Mesendoderm (in vitro differentiated cells): ENCODE data around the gene CD84.
A peak's percentile ranks its signal among the peaks of the same experiment; 100 is the strongest.
"Not testable (repeated sequence)": the region's sequence is repeated elsewhere in the genome, so short reads cannot be mapped to it uniquely, and the experiment has no call there.

Source experiments
- DNase-seq: peaks from one replicate; pipeline ENCODE4 v3.0.0; 2013
- H2AK5ac ChIP-seq: 2 replicates; pipeline ENCODE4 v1.6.1; 2013; ENCODE audit warnings: low read length, inconsistent platforms
- H2BK120ac ChIP-seq: 2 replicates; pipeline ENCODE4 v1.6.1; 2013; ENCODE audit warnings: low read depth, mild to moderate bottlenecking, low read length, moderate library complexity, mixed read lengths
- H2BK15ac ChIP-seq: replicated peaks from 2 replicates; pipeline ENCODE4 v1.6.1; 2013; ENCODE audit warnings: low read depth, mild to moderate bottlenecking, moderate library complexity
- H2BK5ac ChIP-seq: 2 replicates; pipeline ENCODE4 v1.6.1; 2013; ENCODE audit warnings: low read length, inconsistent platforms
- H3K18ac ChIP-seq: 2 replicates; pipeline ENCODE4 v1.6.1; 2013; ENCODE audit warnings: mild to moderate bottlenecking, low read length, mixed read lengths
- H3K23ac ChIP-seq: one replicate; pipeline ENCODE4 v1.6.1; 2013; ENCODE audit warnings: low read length
- H3K27ac ChIP-seq: 2 replicates; pipeline ENCODE4 v1.5.1; 2013; ENCODE audit warnings: low read depth, mild to moderate bottlenecking, inconsistent platforms, low read length, moderate library complexity
- H3K27me3 ChIP-seq: 2 replicates; pipeline ENCODE4 v1.6.1; 2013; ENCODE audit warnings: low read length, control low read depth, mild to moderate bottlenecking, inconsistent platforms; ENCODE audit not compliant: insufficient read depth, poor library complexity
- H3K36me3 ChIP-seq: 2 replicates; pipeline ENCODE4 v1.6.1; 2013; ENCODE audit warnings: low read length, inconsistent platforms; ENCODE audit not compliant: control insufficient read depth, insufficient read depth
- H3K4ac ChIP-seq: one replicate; pipeline ENCODE4 v1.6.1; 2013; ENCODE audit warnings: low read depth, mild to moderate bottlenecking, low read length, moderate library complexity
- H3K4me1 ChIP-seq: 2 replicates; pipeline ENCODE4 v1.6.1; 2013; ENCODE audit warnings: low read depth, low read length, inconsistent platforms; ENCODE audit not compliant: control insufficient read depth
- H3K4me2 ChIP-seq: 2 replicates; pipeline ENCODE4 v1.6.1; 2013; ENCODE audit warnings: low read length
- H3K4me3 ChIP-seq: 2 replicates; pipeline ENCODE4 v1.5.1; 2013; ENCODE audit warnings: mild to moderate bottlenecking, low read length
- H3K56ac ChIP-seq: one replicate; pipeline ENCODE4 v1.6.1; 2013; ENCODE audit warnings: low read length
- H3K79me1 ChIP-seq: 2 replicates; pipeline ENCODE4 v1.6.1; 2013; ENCODE audit warnings: low read length, inconsistent platforms
- H3K79me2 ChIP-seq: 2 replicates; pipeline ENCODE4 v1.6.1; 2013; ENCODE audit warnings: mild to moderate bottlenecking, low read length; ENCODE audit not compliant: control insufficient read depth, insufficient read depth
- H3K9ac ChIP-seq: 2 replicates; pipeline ENCODE4 v1.6.1; 2013; ENCODE audit warnings: low read length, inconsistent platforms
- H4K5ac ChIP-seq: one replicate; pipeline ENCODE4 v1.6.1; 2013; ENCODE audit warnings: low read length
- H4K8ac ChIP-seq: one replicate; pipeline ENCODE4 v1.6.1; 2013; ENCODE audit warnings: low read depth, mild to moderate bottlenecking, control low read depth, low read length, moderate library complexity
- WGBS: extraction: QIAGEN DNeasy Blood & Tissue Kit; methylation state at CpG from one replicate; pipeline ENCODE4 v1.1.7; 2013; ENCODE audit warnings: low lambda C conversion rate, missing lambda C conversion rate; ENCODE audit not compliant: insufficient coverage; ENCODE audit errors: extremely low coverage; 5-methylcytosine and 5-hydroxymethylcytosine counted together

The CD84 gene

DNA sequence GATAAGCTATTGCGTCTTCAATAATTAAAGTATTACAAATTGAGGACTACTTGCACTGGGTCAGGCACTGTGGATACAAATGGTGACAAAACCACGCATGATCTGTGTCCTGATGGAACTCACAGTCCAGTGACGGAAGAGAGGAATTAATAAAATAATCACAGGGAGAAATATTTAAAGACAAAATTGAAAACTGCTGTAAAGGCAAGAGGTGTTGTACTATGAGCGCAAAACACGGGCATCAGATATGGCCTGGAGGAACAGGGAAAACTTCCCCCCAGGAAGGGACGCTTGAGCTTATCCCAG lies 39.7 kb downstream of the CD84 start:
- H3K36me3 ChIP-seq, result no peaks in the 10 kb centered on the region
- no peak overlapping the region for H3K18ac ChIP-seq
- H4K5ac ChIP-seq, result no peak overlapping the region
- H3K4me3 ChIP-seq, result no peak overlapping the region
- no CpG with 5 or more reads among the region's 6 CpGs for WGBS
- H2AK5ac ChIP-seq, result peak overlapping the region; percentile 95
- H3K4me2 ChIP-seq, result no peak overlapping the region
- peak overlapping the region; percentile 73 for H3K27ac ChIP-seq
- H3K9ac ChIP-seq, result peak overlapping the region; percentile 15
- H2BK120ac ChIP-seq, result no peak overlapping the region
- DNase-seq, result no peak
- no peak overlapping the region for H3K23ac ChIP-seq
- H3K4ac ChIP-seq, result no peak overlapping the region
- no peaks in the 10 kb centered on the region for H3K79me2 ChIP-seq
- H3K79me1 ChIP-seq, result no peaks in the 10 kb centered on the region
- H3K56ac ChIP-seq, result peak overlapping the region; percentile 40
- H4K8ac ChIP-seq, result no peak overlapping the region
- peaks cover 13% of the 10 kb centered on the region for H3K4me1 ChIP-seq
- no peaks in the 10 kb centered on the region for H3K27me3 ChIP-seq
- H2BK15ac ChIP-seq, result peak overlapping the region; percentile 28
- H2BK5ac ChIP-seq, result peak overlapping the region; percentile 91

- no peaks in the 10 kb centered on the region for H3K27me3 ChIP-seq
- DNase-seq, result no peak
- H2AK5ac ChIP-seq, result peak overlapping the region; percentile 95
- H3K4me2 ChIP-seq, result no peak overlapping the region
- no peak overlapping the region for H3K4me3 ChIP-seq
- peak overlapping the region; percentile 79 for H2BK120ac ChIP-seq
- H3K79me1 ChIP-seq, result no peaks in the 10 kb centered on the region
- peak overlapping the region; percentile 55 for H3K4ac ChIP-seq
- H4K5ac ChIP-seq, result no peak overlapping the region
- no peak overlapping the region for H3K23ac ChIP-seq
- H3K27ac ChIP-seq, result peak overlapping the region; percentile 73
- WGBS, result no CpG with 5 or more reads among the region's 5 CpGs
- no peak overlapping the region for H4K8ac ChIP-seq
- no peaks in the 10 kb centered on the region for H3K79me2 ChIP-seq
- no peaks in the 10 kb centered on the region for H3K36me3 ChIP-seq
- peak overlapping the region; percentile 36 for H2BK5ac ChIP-seq
- peaks cover 13% of the 10 kb centered on the region for H3K4me1 ChIP-seq
- no peak overlapping the region for H3K9ac ChIP-seq
- H3K18ac ChIP-seq, result peak overlapping the region; percentile 86
- H2BK15ac ChIP-seq, result peak overlapping the region; percentile 28
- no peak overlapping the region for H3K56ac ChIP-seq
Observed at GRCh38 chr1:160538985-160539651, 40.2 kb downstream of the CD84 start.

- Histone ChIP-seq H3K4me3 (no peak overlapping the region), H2BK15ac (no peak overlapping the region), H3K23ac (no peak overlapping the region), H3K27ac (no peak overlapping the region), H4K8ac (no peak overlapping the region), H3K27me3 (no peaks in the 10 kb centered on the region), H2BK5ac (no peak overlapping the region), H2BK120ac (no peak overlapping the region), H3K9ac (no peak overlapping the region), H3K36me3 (no peaks in the 10 kb centered on the region), H3K18ac (peak overlapping the region; percentile 86), H3K79me2 (no peaks in the 10 kb centered on the region), H3K4me1 (peaks cover 13% of the 10 kb centered on the region), H3K79me1 (no peaks in the 10 kb centered on the region), H3K4ac (no peak overlapping the region), H4K5ac (no peak overlapping the region), H2AK5ac (no peak overlapping the region), H3K56ac (no peak overlapping the region), H3K4me2 (no peak overlapping the region)
- no peak for DNase-seq
- WGBS, result no CpG with 5 or more reads among the region's 8 CpGs
Observed at GRCh38 chr1:160537714-160538665, 41.3 kb downstream of the CD84 start.

- Histone ChIP-seq H3K18ac (no peak overlapping the region), H3K9ac (no peak overlapping the region), H3K27ac (no peak overlapping the region), H2BK15ac (no peak overlapping the region), H4K5ac (no peak overlapping the region), H2AK5ac (no peak overlapping the region), H3K79me1 (no peaks in the 10 kb centered on the region), H3K4me3 (no peak overlapping the region), H3K36me3 (no peaks in the 10 kb centered on the region), H3K56ac (no peak overlapping the region), H3K4ac (no peak overlapping the region), H3K79me2 (no peaks in the 10 kb centered on the region), H2BK5ac (no peak overlapping the region), H2BK120ac (no peak overlapping the region), H3K4me1 (peaks cover 10% of the 10 kb centered on the region), H3K23ac (no peak overlapping the region), H4K8ac (no peak overlapping the region), H3K4me2 (no peak overlapping the region), H3K27me3 (no peaks in the 10 kb centered on the region)
- 100% methylated on average over 1 of the region's 3 CpGs for WGBS
- peak; percentile 65 for DNase-seq
Observed at GRCh38 chr1:160534823-160535605, 44.3 kb downstream of the CD84 start.

DNA sequence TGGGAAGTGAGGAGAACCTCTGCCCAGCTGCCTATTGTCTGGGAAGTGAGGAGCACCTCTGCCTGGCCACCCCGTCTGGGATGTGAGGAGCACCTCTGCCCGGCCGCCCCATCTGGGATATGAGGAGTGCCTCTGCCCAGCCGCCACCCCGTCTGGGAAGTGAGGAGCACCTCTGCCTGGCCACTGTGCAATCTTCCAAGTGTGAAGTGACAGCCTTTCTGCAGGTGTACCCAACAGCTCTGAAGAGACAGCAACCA lies 46.8 kb downstream of the CD84 start:
- no CpG with 5 or more reads among the region's 5 CpGs for WGBS

More for the DNA sequence above, 46.8 kb downstream of the CD84 start:
- not testable (repeated sequence) for H3K56ac ChIP-seq, H4K5ac ChIP-seq, H3K36me3 ChIP-seq, H3K9ac ChIP-seq, H3K4me2 ChIP-seq, H2BK120ac ChIP-seq, H3K27me3 ChIP-seq, H2AK5ac ChIP-seq, H3K4ac ChIP-seq, H3K79me1 ChIP-seq, H3K23ac ChIP-seq, H3K4me1 ChIP-seq, H3K18ac ChIP-seq, H2BK15ac ChIP-seq, H4K8ac ChIP-seq, DNase-seq, H3K27ac ChIP-seq, H3K4me3 ChIP-seq, H2BK5ac ChIP-seq, H3K79me2 ChIP-seq
